Smooth muscle cell (in vitro differentiated cells): ENCODE measurements around the gene IL1RAP. TPM values are rescaled to one million over a fixed set of nuclear protein-coding genes. Genes with fewer than 3 reads are reported as not detected.

Source experiments
- DNase-seq: peaks from one replicate; lab custom pipeline; 2025; ENCODE audit not compliant: unreplicated experiment; lab: John Stamatoyannopoulos, UW
- H2AFZ ChIP-seq: fragments of 200-600 bp; sonication (generic); 2 replicates; pipeline ENCODE4 v1.6.0; 2016; ENCODE audit warnings: antibody characterized with exemption, low read depth, mild to moderate bottlenecking
- H3F3A ChIP-seq: fragments of 200-600 bp; sonication (generic); 2 replicates; pipeline ENCODE4 v1.6.0; 2017; ENCODE audit warnings: antibody characterized with exemption, low read depth
- H3K27ac ChIP-seq: fragments of 200-600 bp; sonication (generic); 2 replicates; pipeline ENCODE4 v1.5.1; 2016; ENCODE audit warnings: low read depth, mild to moderate bottlenecking
- H3K27me3 ChIP-seq: fragments of 200-600 bp; sonication (generic); 2 replicates; pipeline ENCODE4 v1.6.1; 2016; ENCODE audit warnings: low read depth, mild to moderate bottlenecking
- H3K36me3 ChIP-seq: fragments of 200-600 bp; sonication (generic); 2 replicates; pipeline ENCODE4 v1.5.1; 2016; ENCODE audit warnings: low read depth
- H3K4me1 ChIP-seq: fragments of 200-600 bp; sonication (generic); 2 replicates; pipeline ENCODE4 v1.5.1; 2016; ENCODE audit warnings: low read depth
- H3K4me2 ChIP-seq: fragments of 200-600 bp; sonication (generic); 2 replicates; pipeline ENCODE4 v1.6.0; 2016; ENCODE audit warnings: mild to moderate bottlenecking
- H3K4me3 ChIP-seq: fragments of 200-600 bp; sonication (generic); 2 replicates; pipeline ENCODE4 v1.5.1; 2016; ENCODE audit warnings: mild to moderate bottlenecking
- H3K79me2 ChIP-seq: fragments of 200-600 bp; sonication (generic); 2 replicates; pipeline ENCODE4 v1.6.0; 2016; ENCODE audit warnings: low read depth, mild to moderate bottlenecking
- H3K9ac ChIP-seq: fragments of 200-600 bp; sonication (generic); 2 replicates; pipeline ENCODE4 v1.6.0; 2016; ENCODE audit warnings: low read depth
- H3K9me3 ChIP-seq: fragments of 200-600 bp; sonication (generic); replicated peaks from 2 replicates; pipeline ENCODE4 v1.5.1; 2016; ENCODE audit warnings: low read depth
- H4K20me1 ChIP-seq: fragments of 200-600 bp; sonication (generic); 2 replicates; pipeline ENCODE4 v1.6.0; 2016; ENCODE audit warnings: low read depth
- WGBS: methylation state at CpG from one replicate; pipeline ENCODE4 v1.1.7; 2016; ENCODE audit warnings: low lambda C conversion rate; 5-methylcytosine and 5-hydroxymethylcytosine counted together
- polyA plus RNA-seq: library from polyadenylated mRNA; unstranded; fragments of >200 nt; fragmentation: Nextera tagmentation; extraction: Ambion mirVana; gene quantifications from 2 replicates; pipeline ENCODE4 v1.2.1, GENCODE V29; 2016
- total RNA-seq: library from RNA; depleted of rRNA; stranded (reverse); fragments of >200 nt; gene quantifications from 2 replicates; pipeline ENCODE4 v1.2.3, GENCODE V29; 2014
- TF ChIP-seq, protein P1 (sequence below): fragments of 200-600 bp; sonication (generic); IDR thresholded peaks from 2 replicates; pipeline ENCODE4 v1.5.1; 2017; ENCODE audit warnings: borderline replicate concordance, mild to moderate bottlenecking, antibody characterized with exemption; ENCODE audit not compliant: insufficient read depth, poor library complexity, severe bottlenecking

IL1RAP gene
- total and polyA plus RNA-seq, 2 experiments from 2014 or later: 13.5 to 49.1 TPM

- no peaks in the 10 kb centered on the region for H3K9me3 ChIP-seq
- H3K4me2 ChIP-seq: no peak overlapping the region
- H3F3A ChIP-seq: no peaks in the 10 kb centered on the region
- 49% methylated on average over 3 of the region's 3 CpGs for WGBS
- H3K4me1 ChIP-seq: peaks cover 3% of the 10 kb centered on the region
- TF ChIP-seq, protein P1, sequence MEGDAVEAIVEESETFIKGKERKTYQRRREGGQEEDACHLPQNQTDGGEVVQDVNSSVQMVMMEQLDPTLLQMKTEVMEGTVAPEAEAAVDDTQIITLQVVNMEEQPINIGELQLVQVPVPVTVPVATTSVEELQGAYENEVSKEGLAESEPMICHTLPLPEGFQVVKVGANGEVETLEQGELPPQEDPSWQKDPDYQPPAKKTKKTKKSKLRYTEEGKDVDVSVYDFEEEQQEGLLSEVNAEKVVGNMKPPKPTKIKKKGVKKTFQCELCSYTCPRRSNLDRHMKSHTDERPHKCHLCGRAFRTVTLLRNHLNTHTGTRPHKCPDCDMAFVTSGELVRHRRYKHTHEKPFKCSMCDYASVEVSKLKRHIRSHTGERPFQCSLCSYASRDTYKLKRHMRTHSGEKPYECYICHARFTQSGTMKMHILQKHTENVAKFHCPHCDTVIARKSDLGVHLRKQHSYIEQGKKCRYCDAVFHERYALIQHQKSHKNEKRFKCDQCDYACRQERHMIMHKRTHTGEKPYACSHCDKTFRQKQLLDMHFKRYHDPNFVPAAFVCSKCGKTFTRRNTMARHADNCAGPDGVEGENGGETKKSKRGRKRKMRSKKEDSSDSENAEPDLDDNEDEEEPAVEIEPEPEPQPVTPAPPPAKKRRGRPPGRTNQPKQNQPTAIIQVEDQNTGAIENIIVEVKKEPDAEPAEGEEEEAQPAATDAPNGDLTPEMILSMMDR: no peak
- no peak overlapping the region for H2AFZ ChIP-seq
- no peaks in the 10 kb centered on the region for H4K20me1 ChIP-seq
- H3K9ac ChIP-seq: no peak overlapping the region
- no peaks in the 10 kb centered on the region for H3K79me2 ChIP-seq
- H3K4me3 ChIP-seq: no peak overlapping the region
- no peaks in the 10 kb centered on the region for H3K27me3 ChIP-seq
- no peak for DNase-seq
- H3K27ac ChIP-seq: no peak overlapping the region
- H3K36me3 ChIP-seq: no peaks in the 10 kb centered on the region
Observed at GRCh38 chr3:190579514-190580137, 65.7 kb downstream of the IL1RAP start.

DNA sequence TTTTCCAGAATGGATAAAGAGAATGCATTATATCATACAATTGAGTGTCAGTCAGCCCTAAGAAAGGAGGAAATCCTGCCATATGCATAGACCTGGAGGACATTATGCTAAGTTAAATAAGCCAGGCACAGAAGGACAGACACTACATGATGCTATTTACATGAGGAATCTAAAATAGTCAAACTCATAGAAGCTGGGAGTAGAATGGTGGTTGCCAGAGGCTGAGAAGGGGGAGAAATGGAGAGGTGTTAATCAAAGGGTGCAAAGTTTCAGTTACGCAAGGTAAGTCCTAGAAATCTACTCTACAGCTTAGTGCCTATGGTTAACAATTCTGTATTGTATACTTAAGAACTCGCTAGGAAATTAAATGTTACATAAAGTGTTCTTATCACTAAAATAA, 66.5 kb downstream of the IL1RAP start:
- Histone ChIP-seq H3K9ac (no peak overlapping the region), H4K20me1 (no peaks in the 10 kb centered on the region), H3K9me3 (no peaks in the 10 kb centered on the region), H3K27ac (peak overlapping the region; percentile 0), H3K36me3 (no peaks in the 10 kb centered on the region), H3K4me1 (peaks cover 3% of the 10 kb centered on the region), H2AFZ (no peak overlapping the region), H3K4me3 (no peak overlapping the region), H3K27me3 (no peaks in the 10 kb centered on the region), H3F3A (no peaks in the 10 kb centered on the region), H3K79me2 (no peaks in the 10 kb centered on the region), H3K4me2 (peak overlapping the region; percentile 44)
- DNase-seq: no peak
- 89% methylated on average over 2 of the region's 2 CpGs for WGBS
- TF ChIP-seq, protein P1: no peak

GRCh38 chr3:190581041-190581541, 67.2 kb downstream of the IL1RAP start:
- no peaks in the 10 kb centered on the region for H3K9me3 ChIP-seq
- H3K4me3 ChIP-seq: no peak overlapping the region
- H3K79me2 ChIP-seq: no peaks in the 10 kb centered on the region
- WGBS: 55% methylated on average over 5 of the region's 5 CpGs
- peak overlapping the region; percentile 44 for H3K4me2 ChIP-seq
- no peak overlapping the region for H2AFZ ChIP-seq
- H3K4me1 ChIP-seq: peaks cover 5% of the 10 kb centered on the region
- H3K27me3 ChIP-seq: no peaks in the 10 kb centered on the region
- no peaks in the 10 kb centered on the region for H4K20me1 ChIP-seq
- no peak overlapping the region for H3K9ac ChIP-seq
- no peak for DNase-seq
- H3K36me3 ChIP-seq: no peaks in the 10 kb centered on the region
- H3F3A ChIP-seq: no peaks in the 10 kb centered on the region
- H3K27ac ChIP-seq: peak overlapping the region; percentile 0
- TF ChIP-seq, protein P1: no peak

GRCh38 chr3:190582667-190583066, 68.8 kb downstream of the IL1RAP start:
- Histone ChIP-seq H3K79me2 (no peaks in the 10 kb centered on the region), H2AFZ (no peak overlapping the region), H4K20me1 (no peaks in the 10 kb centered on the region), H3K4me2 (no peak overlapping the region), H3K36me3 (no peaks in the 10 kb centered on the region), H3K4me1 (peaks cover 9% of the 10 kb centered on the region), H3K4me3 (no peak overlapping the region), H3K27me3 (no peaks in the 10 kb centered on the region), H3K27ac (no peak overlapping the region), H3F3A (no peaks in the 10 kb centered on the region), H3K9me3 (no peaks in the 10 kb centered on the region), H3K9ac (no peak overlapping the region)
- WGBS: 96% methylated on average over 2 of the region's 2 CpGs
- DNase-seq: no peak
- TF ChIP-seq, protein P1: no peak
